ENCODE measurements around the gene STAT3. TPM values are rescaled to one million over a fixed set of nuclear protein-coding genes. Genes with fewer than 3 reads are reported as not detected.

STAT3 gene
- total and polyA plus RNA-seq, 2 of the 13 experiments (the other 11 are each of a cell fraction or from before 2014, with no cell fraction given), result 61.8 to 62.4 TPM

DNA sequence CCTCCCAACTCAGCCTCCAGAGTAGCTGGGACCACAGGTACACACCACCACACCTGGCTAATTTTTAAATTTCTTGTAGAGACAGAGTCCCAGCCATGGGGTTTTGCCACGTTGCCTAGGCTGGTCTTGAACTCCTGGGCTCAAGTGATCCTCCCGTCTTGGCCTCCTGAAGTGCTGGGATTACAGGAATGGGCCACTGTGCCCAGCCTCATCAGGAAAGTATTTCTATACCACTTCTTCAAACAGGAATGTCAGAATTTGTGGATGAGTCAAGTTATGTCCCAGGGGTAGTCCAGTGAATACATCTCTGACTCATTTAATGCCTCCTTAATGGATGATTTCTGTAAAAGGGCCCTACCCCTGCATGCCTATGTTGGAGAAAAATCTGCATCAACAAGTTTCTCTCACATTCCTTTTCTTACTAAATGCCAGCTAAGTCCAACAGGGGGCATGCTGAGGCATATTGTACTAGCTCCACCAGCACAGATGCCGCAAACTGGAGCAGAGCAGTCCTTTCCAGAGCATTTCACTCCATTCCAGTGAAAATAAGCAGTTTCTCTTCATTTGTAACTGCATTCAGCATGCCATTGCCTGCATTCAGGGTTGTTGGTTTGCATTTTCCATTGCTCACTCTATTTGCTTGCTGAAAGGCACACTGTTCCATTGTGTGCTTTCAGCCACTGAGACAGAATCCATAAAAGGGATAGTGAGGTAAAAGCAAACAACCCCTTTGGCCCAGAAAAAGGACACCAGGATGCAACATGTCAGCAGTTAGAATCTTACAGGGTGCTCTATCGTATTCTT is 40.1 kb upstream of the STAT3 start (continued):
- TF ChIP-seq, protein P1, sequence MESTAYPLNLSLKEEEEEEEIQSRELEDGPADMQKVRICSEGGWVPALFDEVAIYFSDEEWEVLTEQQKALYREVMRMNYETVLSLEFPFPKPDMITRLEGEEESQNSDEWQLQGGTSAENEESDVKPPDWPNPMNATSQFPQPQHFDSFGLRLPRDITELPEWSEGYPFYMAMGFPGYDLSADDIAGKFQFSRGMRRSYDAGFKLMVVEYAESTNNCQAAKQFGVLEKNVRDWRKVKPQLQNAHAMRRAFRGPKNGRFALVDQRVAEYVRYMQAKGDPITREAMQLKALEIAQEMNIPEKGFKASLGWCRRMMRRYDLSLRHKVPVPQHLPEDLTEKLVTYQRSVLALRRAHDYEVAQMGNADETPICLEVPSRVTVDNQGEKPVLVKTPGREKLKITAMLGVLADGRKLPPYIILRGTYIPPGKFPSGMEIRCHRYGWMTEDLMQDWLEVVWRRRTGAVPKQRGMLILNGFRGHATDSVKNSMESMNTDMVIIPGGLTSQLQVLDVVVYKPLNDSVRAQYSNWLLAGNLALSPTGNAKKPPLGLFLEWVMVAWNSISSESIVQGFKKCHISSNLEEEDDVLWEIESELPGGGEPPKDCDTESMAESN (CRISPR knock-in tag; conservative IDR thresholded peaks at IDR 0.05), result no peak
- TF ChIP-seq ZNF878 (CRISPR knock-in tag; IDR thresholded peaks at IDR 0.05) (0 out of 2 replicates have a peak, but pooled peaks have one; percentile 48), ELF3 (CRISPR knock-in tag; IDR thresholded peaks at IDR 0.05) (peak; percentile 37; the same call in 1 of the 2 replicates), ZNF614 (CRISPR knock-in tag; IDR thresholded peaks at IDR 0.05; ENCODE audit: borderline replicate concordance) (peak; percentile 21; the same call in 1 of the 2 replicates), NCOA2 (CRISPR knock-in tag; IDR thresholded peaks at IDR 0.05) (no peak), ZNF205 (CRISPR knock-in tag; IDR thresholded peaks at IDR 0.05) (0 out of 2 replicates have a peak, but pooled peaks have one; percentile 30), ZSCAN20 (CRISPR knock-in tag; IDR thresholded peaks at IDR 0.05; ENCODE audit: borderline replicate concordance) (0 out of 2 replicates have a peak, but pooled peaks have one; percentile 31), CREM (IDR thresholded peaks at IDR 0.05) (peak; percentile 51; the same call in 1 of the 2 replicates), CREM (CRISPR knock-in tag; IDR thresholded peaks at IDR 0.05) (no peak), ASH2L (IDR thresholded peaks at IDR 0.05; ENCODE audit: insufficient read length, low read depth, low read length) (peak; percentile 64), CCAR2 (optimal IDR thresholded peaks at IDR 0.05; ENCODE audit: low read depth, low read length) (no peak), SOX13 (IDR thresholded peaks at IDR 0.05) (no peak), SOX13 (CRISPR knock-in tag; conservative IDR thresholded peaks at IDR 0.05 in 1 of 2, IDR thresholded peaks at IDR 0.05 in 1 of 2) (peak in 1 of 2 experiments; percentile 76; a peak in 2 of 4 replicates), ZIK1 (CRISPR knock-in tag; IDR thresholded peaks at IDR 0.05; ENCODE audit: borderline replicate concordance, low read depth) (no peak)
- TF ChIP-seq, protein P2, sequence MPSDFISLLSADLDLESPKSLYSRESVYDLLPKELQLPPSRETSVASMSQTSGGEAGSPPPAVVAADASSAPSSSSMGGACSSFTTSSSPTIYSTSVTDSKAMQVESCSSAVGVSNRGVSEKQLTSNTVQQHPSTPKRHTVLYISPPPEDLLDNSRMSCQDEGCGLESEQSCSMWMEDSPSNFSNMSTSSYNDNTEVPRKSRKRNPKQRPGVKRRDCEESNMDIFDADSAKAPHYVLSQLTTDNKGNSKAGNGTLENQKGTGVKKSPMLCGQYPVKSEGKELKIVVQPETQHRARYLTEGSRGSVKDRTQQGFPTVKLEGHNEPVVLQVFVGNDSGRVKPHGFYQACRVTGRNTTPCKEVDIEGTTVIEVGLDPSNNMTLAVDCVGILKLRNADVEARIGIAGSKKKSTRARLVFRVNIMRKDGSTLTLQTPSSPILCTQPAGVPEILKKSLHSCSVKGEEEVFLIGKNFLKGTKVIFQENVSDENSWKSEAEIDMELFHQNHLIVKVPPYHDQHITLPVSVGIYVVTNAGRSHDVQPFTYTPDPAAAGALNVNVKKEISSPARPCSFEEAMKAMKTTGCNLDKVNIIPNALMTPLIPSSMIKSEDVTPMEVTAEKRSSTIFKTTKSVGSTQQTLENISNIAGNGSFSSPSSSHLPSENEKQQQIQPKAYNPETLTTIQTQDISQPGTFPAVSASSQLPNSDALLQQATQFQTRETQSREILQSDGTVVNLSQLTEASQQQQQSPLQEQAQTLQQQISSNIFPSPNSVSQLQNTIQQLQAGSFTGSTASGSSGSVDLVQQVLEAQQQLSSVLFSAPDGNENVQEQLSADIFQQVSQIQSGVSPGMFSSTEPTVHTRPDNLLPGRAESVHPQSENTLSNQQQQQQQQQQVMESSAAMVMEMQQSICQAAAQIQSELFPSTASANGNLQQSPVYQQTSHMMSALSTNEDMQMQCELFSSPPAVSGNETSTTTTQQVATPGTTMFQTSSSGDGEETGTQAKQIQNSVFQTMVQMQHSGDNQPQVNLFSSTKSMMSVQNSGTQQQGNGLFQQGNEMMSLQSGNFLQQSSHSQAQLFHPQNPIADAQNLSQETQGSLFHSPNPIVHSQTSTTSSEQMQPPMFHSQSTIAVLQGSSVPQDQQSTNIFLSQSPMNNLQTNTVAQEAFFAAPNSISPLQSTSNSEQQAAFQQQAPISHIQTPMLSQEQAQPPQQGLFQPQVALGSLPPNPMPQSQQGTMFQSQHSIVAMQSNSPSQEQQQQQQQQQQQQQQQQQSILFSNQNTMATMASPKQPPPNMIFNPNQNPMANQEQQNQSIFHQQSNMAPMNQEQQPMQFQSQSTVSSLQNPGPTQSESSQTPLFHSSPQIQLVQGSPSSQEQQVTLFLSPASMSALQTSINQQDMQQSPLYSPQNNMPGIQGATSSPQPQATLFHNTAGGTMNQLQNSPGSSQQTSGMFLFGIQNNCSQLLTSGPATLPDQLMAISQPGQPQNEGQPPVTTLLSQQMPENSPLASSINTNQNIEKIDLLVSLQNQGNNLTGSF (CRISPR knock-in tag; IDR thresholded peaks at IDR 0.05), result no peak
- TF ChIP-seq, protein P3, sequence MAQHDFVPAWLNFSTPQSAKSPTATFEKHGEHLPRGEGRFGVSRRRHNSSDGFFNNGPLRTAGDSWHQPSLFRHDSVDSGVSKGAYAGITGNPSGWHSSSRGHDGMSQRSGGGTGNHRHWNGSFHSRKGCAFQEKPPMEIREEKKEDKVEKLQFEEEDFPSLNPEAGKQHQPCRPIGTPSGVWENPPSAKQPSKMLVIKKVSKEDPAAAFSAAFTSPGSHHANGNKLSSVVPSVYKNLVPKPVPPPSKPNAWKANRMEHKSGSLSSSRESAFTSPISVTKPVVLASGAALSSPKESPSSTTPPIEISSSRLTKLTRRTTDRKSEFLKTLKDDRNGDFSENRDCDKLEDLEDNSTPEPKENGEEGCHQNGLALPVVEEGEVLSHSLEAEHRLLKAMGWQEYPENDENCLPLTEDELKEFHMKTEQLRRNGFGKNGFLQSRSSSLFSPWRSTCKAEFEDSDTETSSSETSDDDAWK (CRISPR knock-in tag; IDR thresholded peaks at IDR 0.05), result no peak
- TF ChIP-seq, protein P4, sequence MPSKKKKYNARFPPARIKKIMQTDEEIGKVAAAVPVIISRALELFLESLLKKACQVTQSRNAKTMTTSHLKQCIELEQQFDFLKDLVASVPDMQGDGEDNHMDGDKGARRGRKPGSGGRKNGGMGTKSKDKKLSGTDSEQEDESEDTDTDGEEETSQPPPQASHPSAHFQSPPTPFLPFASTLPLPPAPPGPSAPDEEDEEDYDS (CRISPR knock-in tag; IDR thresholded peaks at IDR 0.05), result peak; percentile 18; the same call in 1 of the 2 replicates
- TF ChIP-seq, protein P5, sequence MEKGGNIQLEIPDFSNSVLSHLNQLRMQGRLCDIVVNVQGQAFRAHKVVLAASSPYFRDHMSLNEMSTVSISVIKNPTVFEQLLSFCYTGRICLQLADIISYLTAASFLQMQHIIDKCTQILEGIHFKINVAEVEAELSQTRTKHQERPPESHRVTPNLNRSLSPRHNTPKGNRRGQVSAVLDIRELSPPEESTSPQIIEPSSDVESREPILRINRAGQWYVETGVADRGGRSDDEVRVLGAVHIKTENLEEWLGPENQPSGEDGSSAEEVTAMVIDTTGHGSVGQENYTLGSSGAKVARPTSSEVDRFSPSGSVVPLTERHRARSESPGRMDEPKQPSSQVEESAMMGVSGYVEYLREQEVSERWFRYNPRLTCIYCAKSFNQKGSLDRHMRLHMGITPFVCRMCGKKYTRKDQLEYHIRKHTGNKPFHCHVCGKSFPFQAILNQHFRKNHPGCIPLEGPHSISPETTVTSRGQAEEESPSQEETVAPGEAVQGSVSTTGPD (CRISPR knock-in tag; IDR thresholded peaks at IDR 0.05), result no peak
